CD1c-positive myeloid dendritic cell (primary cell): Measurements from ENCODE around the gene TLNRD1.

Experiments used
- DNase-seq: peaks from one replicate; pipeline ENCODE4 v3.0.0-alpha.2; 2016; ENCODE audit errors: extremely low spot score

TLNRD1 gene

GRCh38 chr15:81026836-81027599, 26.3 kb downstream of the TLNRD1 start:
- peak; percentile 31 for DNase-seq

- DNase-seq = peak; percentile 71
These were observed 28.9 kb downstream of the TLNRD1 start for GRCh38 chr15:81029414-81030300.

- peak; percentile 67 for DNase-seq
These were observed 29.6 kb downstream of the TLNRD1 start for GRCh38 chr15:81030301-81030750.

GRCh38 chr15:81031203-81031602, 30.5 kb downstream of the TLNRD1 start:
- no peak for DNase-seq

- DNase-seq = no peak
These were observed 31.6 kb downstream of the TLNRD1 start for GRCh38 chr15:81032355-81032754.

GRCh38 chr15:81032818-81033217, 32.1 kb downstream of the TLNRD1 start:
- no peak for DNase-seq

GRCh38 chr15:81033508-81033907, 32.8 kb downstream of the TLNRD1 start:
- DNase-seq = no peak

- no peak for DNase-seq
These were observed 37.4 kb downstream of the TLNRD1 start for GRCh38 chr15:81037952-81038743.

- DNase-seq = no peak
These were observed 38.4 kb downstream of the TLNRD1 start for GRCh38 chr15:81038975-81039607.

- no peak for DNase-seq
These were observed 40.0 kb downstream of the TLNRD1 start for GRCh38 chr15:81040757-81041156.

GRCh38 chr15:81043281-81043934, 42.7 kb downstream of the TLNRD1 start:
- no peak for DNase-seq

GRCh38 chr15:81043935-81044575, 43.3 kb downstream of the TLNRD1 start:
- no peak for DNase-seq

GRCh38 chr15:81046290-81046689, 45.6 kb downstream of the TLNRD1 start:
- no peak for DNase-seq

- no peak for DNase-seq
These were observed 47.2 kb downstream of the TLNRD1 start for GRCh38 chr15:81047928-81048327.

GRCh38 chr15:81049835-81050234, 49.1 kb downstream of the TLNRD1 start:
- DNase-seq = no peak

GRCh38 chr15:81050259-81050658, 49.5 kb downstream of the TLNRD1 start:
- no peak for DNase-seq

- DNase-seq = no peak
These were observed 50.1 kb downstream of the TLNRD1 start for GRCh38 chr15:81050805-81051204.

GRCh38 chr15:81052046-81052445, 51.3 kb downstream of the TLNRD1 start:
- peak; percentile 82 for DNase-seq

GRCh38 chr15:81053621-81054020, 52.9 kb downstream of the TLNRD1 start:
- no peak for DNase-seq

GRCh38 chr15:81054236-81054635, 53.5 kb downstream of the TLNRD1 start:
- no peak for DNase-seq
